Neural progenitor cell (in vitro differentiated cells): ENCODE measurements around the gene SRGAP3.

Experiments
- EZH2 ChIP-seq: fragments of 200-600 bp; sonication (generic); IDR thresholded peaks from 2 replicates; pipeline ENCODE4 v1.6.1; 2017; ENCODE audit warnings: antibody characterized with exemption, mild to moderate bottlenecking, moderate library complexity
- EZH2phosphoT487 ChIP-seq: fragments of 200-600 bp; sonication (generic); IDR thresholded peaks from 2 replicates; pipeline ENCODE4 v1.6.1; 2017; ENCODE audit warnings: antibody characterized with exemption
- TF ChIP-seq, protein P1 (sequence below): fragments of 200-600 bp; sonication (generic); IDR thresholded peaks from 2 replicates; pipeline ENCODE4 v1.5.1; 2017; ENCODE audit warnings: antibody characterized with exemption, mild to moderate bottlenecking

DNA sequence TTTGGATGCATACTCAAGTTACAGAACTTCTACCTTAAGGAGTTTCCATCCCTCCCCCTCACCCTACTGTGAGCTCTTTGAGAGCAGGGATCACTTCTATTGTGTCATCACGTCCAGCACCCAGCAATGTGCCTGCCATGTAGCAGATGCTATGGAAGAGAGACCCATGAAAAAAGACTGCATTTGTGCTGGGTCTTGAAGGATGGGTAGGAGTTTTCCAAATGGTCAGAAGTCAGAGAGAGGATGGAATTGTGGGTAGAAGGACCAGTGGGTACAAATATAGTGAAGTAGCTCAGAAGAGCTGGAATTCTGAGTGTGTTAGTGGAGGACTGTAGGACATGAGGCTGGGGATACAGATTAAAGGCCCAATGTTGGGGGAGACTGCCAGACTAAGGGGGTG, 141.7 kb downstream of the SRGAP3 start:
- TF ChIP-seq, protein P1, sequence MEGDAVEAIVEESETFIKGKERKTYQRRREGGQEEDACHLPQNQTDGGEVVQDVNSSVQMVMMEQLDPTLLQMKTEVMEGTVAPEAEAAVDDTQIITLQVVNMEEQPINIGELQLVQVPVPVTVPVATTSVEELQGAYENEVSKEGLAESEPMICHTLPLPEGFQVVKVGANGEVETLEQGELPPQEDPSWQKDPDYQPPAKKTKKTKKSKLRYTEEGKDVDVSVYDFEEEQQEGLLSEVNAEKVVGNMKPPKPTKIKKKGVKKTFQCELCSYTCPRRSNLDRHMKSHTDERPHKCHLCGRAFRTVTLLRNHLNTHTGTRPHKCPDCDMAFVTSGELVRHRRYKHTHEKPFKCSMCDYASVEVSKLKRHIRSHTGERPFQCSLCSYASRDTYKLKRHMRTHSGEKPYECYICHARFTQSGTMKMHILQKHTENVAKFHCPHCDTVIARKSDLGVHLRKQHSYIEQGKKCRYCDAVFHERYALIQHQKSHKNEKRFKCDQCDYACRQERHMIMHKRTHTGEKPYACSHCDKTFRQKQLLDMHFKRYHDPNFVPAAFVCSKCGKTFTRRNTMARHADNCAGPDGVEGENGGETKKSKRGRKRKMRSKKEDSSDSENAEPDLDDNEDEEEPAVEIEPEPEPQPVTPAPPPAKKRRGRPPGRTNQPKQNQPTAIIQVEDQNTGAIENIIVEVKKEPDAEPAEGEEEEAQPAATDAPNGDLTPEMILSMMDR: no peak
- TF ChIP-seq EZH2 (no peak), EZH2phosphoT487 (no peak)
